DND-41 (cell line): ENCODE results near the gene LIN9.

Experiments used
- CTCF ChIP-seq: IDR thresholded peaks from 2 replicates; pipeline ENCODE4 v1.5.1; 2012; ENCODE audit warnings: borderline replicate concordance, low read length, moderate library complexity, mild to moderate bottlenecking; ENCODE audit not compliant: poor library complexity, severe bottlenecking; ENCODE audit errors: extremely low read depth
- EZH2 ChIP-seq: IDR thresholded peaks from 3 replicates; pipeline ENCODE4 v1.6.1; 2012; ENCODE audit warnings: borderline replicate concordance, low read depth, mild to moderate bottlenecking, moderate library complexity, low read length, inconsistent platforms; ENCODE audit not compliant: severe bottlenecking

- TF ChIP-seq CTCF (no peak), EZH2 (no peak)
These were observed 29.5 kb downstream of the LIN9 start for GRCh38 chr1:226279498-226279897.
